IgD-negative memory B cell (primary cell): ENCODE results near the gene RPS18. TPM values are rescaled to one million over a fixed set of nuclear protein-coding genes. Genes with fewer than 3 reads are reported as not detected.
"Not testable (repeated sequence)": the region's sequence is repeated elsewhere in the genome, so short reads cannot be mapped to it uniquely, and the experiment has no call there.

ENCODE experiments used
- H3K27ac Mint-ChIP-seq, 3 donors: one replicate each; pipeline ENCODE4 v1.8.0; 2020 to 2022; ENCODE audit warnings: mild to moderate bottlenecking in 3 of 3, mixed read lengths in 3 of 3, moderate library complexity in 1 of 3
- H3K27me3 Mint-ChIP-seq: one replicate; pipeline ENCODE4 v1.8.0; 2021; ENCODE audit warnings: mixed read lengths
- H3K36me3 Mint-ChIP-seq: one replicate; pipeline ENCODE4 v1.8.0; 2020; ENCODE audit warnings: mild to moderate bottlenecking, mixed read lengths
- H3K4me1 Mint-ChIP-seq, 3 donors: one replicate each; pipeline ENCODE4 v1.8.0; 2020 to 2022; ENCODE audit warnings: mixed read lengths in 3 of 3, mild to moderate bottlenecking in 1 of 3
- H3K4me3 Mint-ChIP-seq, 4 donors: one replicate each; pipeline ENCODE4 v1.8.0; 2020 to 2022; ENCODE audit warnings: mild to moderate bottlenecking in 4 of 4, mixed read lengths in 4 of 4, moderate library complexity in 3 of 4
- H3K9me3 Mint-ChIP-seq, 3 donors: one replicate each; pipeline ENCODE4 v1.8.0; 2020 to 2021; ENCODE audit warnings: mixed read lengths in 3 of 3, mild to moderate bottlenecking in 1 of 3
- polyA plus RNA-seq: library from polyadenylated mRNA; unstranded; fragments of 300-500 nt; fragmentation: Illumina TruSeq; gene quantifications from one replicate; pipeline ENCODE4 v1.2.3, GENCODE V29; 2021

Gene RPS18
- 9,150 TPM for polyA plus RNA-seq

DNA sequence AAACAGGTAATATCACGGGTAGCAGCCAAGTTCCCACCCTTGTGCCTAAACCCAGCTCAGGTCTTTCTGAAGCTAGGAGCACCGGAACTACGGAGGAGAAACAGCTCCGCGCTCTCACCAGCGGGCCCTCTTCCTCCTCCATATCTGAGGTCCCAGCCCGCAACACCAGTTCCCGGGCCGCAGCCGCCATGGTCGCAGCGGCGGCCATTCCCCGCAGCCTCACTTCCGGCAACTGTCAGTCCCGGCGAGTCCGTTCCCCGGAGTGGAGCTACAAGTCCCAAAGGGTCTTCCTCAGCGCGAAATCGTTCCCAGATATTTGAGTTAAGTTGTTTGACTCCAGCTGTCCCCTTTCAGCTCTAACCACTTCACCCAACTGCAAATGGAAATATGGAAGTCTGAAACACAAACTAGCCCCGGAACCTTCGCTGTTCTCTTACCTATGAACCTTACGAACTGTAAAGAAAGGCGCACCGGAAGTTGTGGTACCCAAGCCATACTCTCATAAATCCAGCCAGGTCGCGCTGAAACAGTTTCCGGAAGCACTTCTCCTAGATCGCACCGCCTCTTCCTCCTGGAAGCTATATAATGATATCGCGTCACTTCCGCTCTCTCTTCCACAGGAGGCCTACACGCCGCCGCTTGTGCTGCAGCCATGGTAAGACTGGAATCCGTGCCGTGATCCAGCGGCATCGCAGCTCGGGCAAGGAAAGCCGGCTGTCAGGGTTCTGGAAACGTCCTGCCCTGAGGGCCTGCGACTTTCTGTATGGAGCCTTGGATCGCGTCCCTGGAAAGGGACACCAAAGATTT, at the start of gene RPS18, which contains the start of gene VPS52:
Gene RPS18 (plus strand): TSS at position 608 of the 807 bp plus-strand sequence. CDS start 45 bp downstream, at position 653.
Gene VPS52 (minus strand): TSS at position 409 of the 807 bp plus-strand sequence. CDS start 201 bp downstream, at position 208.
- peak within 1 kb of the TSS; percentile 98 to 100 (median 99) for H3K27ac Mint-ChIP-seq
- peaks cover 5% of the 10 kb centered on the region for H3K36me3 Mint-ChIP-seq
- H3K4me1 Mint-ChIP-seq, result peaks cover 33 to 50% (median 42%) of the 10 kb centered on the region in 3 donors
- H3K27me3 Mint-ChIP-seq, result no peaks in the 10 kb centered on the region
- peak within 1 kb of the TSS; percentile 98 to 100 (median 99) for H3K4me3 Mint-ChIP-seq
- H3K9me3 Mint-ChIP-seq, result no peaks in the 10 kb centered on the region

DNA sequence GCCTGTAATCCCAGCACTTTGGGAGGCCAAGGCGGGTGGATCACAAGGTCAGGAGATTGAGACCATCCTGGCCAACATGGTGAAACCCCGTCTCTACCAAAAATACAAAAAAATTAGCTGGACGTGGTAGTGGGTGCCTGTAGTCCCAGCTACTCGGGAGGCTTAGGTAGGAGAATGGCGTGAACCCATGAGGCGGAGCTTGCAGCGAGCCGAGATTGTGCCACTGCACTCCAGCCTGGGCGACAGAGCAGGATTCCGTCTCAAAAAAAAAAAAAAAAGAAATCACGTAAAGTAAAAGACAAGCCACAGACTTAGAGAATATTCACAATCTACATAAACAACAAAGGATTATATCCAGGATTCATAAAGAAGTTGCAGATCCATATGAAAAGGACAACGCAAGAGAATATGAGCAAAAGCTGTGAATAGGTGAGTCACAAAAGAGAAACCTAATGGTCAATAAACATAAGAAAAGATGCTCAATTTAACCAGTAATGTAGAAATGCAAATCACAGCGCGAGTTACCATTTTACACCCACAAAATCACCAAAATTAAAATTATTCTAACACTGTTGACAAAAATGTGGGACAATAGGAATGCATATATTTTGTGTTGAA, 45.3 kb upstream of the RPS18 start:
- H3K27ac Mint-ChIP-seq, H3K36me3 Mint-ChIP-seq, H3K9me3 Mint-ChIP-seq, H3K4me3 Mint-ChIP-seq, H3K4me1 Mint-ChIP-seq: not testable (repeated sequence)
- peaks cover 13% of the 10 kb centered on the region for H3K27me3 Mint-ChIP-seq

GRCh38 chr6:33235221-33235634, 36.6 kb upstream of the RPS18 start:
- peaks cover 20% of the 10 kb centered on the region for H3K27me3 Mint-ChIP-seq
- peaks cover 3% of the 10 kb centered on the region for H3K36me3 Mint-ChIP-seq
- H3K4me1 Mint-ChIP-seq, result no peaks in the 10 kb centered on the region
- H3K27ac Mint-ChIP-seq, result no peak overlapping the region
- H3K4me3 Mint-ChIP-seq, result no peak overlapping the region
- H3K9me3 Mint-ChIP-seq, result no peaks in the 10 kb centered on the region

GRCh38 chr6:33236328-33236727, 35.5 kb upstream of the RPS18 start:
- Mint-ChIP-seq H3K9me3 (no peaks in the 10 kb centered on the region), H3K27me3 (peaks cover 20% of the 10 kb centered on the region), H3K4me3 (no peak overlapping the region), H3K4me1 (no peaks in the 10 kb centered on the region), H3K27ac (no peak overlapping the region), H3K36me3 (peaks cover 3% of the 10 kb centered on the region)

- Mint-ChIP-seq H3K27ac (no peak overlapping the region), H3K36me3 (peaks cover 3% of the 10 kb centered on the region), H3K27me3 (peaks cover 20% of the 10 kb centered on the region), H3K4me3 (no peak overlapping the region), H3K9me3 (no peaks in the 10 kb centered on the region), H3K4me1 (peaks cover 0 to 1% (median 0%) of the 10 kb centered on the region in 3 donors)
These were observed 35.0 kb upstream of the RPS18 start for GRCh38 chr6:33236852-33237251.

GRCh38 chr6:33237741-33238140, 34.1 kb upstream of the RPS18 start:
- no peaks in the 10 kb centered on the region for H3K9me3 Mint-ChIP-seq

GRCh38 chr6:33241968-33242367, 29.9 kb upstream of the RPS18 start:
- H3K36me3 Mint-ChIP-seq, result no peaks in the 10 kb centered on the region
- H3K27me3 Mint-ChIP-seq, result peaks cover 16% of the 10 kb centered on the region
- no peak overlapping the region for H3K4me3 Mint-ChIP-seq
- H3K27ac Mint-ChIP-seq, result no peak overlapping the region
- H3K4me1 Mint-ChIP-seq, result peaks cover 0 to 3% (median 0%) of the 10 kb centered on the region in 3 donors
- no peaks in the 10 kb centered on the region for H3K9me3 Mint-ChIP-seq

More at GRCh38 chr6:33237741-33238140, 34.1 kb upstream of the RPS18 start:
- Mint-ChIP-seq H3K36me3 (peaks cover 2% of the 10 kb centered on the region), H3K27ac (no peak overlapping the region), H3K4me3 (no peak overlapping the region), H3K4me1 (peaks cover 0 to 3% (median 0%) of the 10 kb centered on the region in 3 donors), H3K27me3 (peaks cover 22% of the 10 kb centered on the region)

DNA sequence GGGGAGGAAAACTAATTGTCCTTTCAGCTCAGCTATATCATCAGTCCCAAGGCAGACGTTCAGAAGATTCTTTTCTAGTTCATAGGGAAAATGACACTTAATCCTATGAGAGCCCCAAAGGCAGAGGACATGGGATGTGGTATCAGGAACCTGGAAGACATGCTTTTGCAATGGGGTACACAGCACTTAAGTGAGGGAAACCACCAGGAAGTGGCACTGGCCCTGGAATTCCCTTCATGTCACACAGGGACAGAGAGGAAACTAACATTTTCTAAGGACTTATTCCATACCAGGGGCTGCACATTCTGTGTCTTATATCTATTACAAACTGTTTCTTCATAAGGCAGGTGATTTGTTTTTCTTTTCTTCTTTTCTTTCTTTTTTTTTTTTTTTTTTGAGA, 28.4 kb upstream of the RPS18 start:
- H3K27me3 Mint-ChIP-seq, result peaks cover 13% of the 10 kb centered on the region
- peak overlapping the region in 1 of 3 donors; percentile 39 for H3K27ac Mint-ChIP-seq
- no peak overlapping the region for H3K4me3 Mint-ChIP-seq
- peaks cover 0 to 5% (median 2%) of the 10 kb centered on the region in 3 donors for H3K4me1 Mint-ChIP-seq
- H3K36me3 Mint-ChIP-seq, result no peaks in the 10 kb centered on the region
- no peaks in the 10 kb centered on the region for H3K9me3 Mint-ChIP-seq

DNA sequence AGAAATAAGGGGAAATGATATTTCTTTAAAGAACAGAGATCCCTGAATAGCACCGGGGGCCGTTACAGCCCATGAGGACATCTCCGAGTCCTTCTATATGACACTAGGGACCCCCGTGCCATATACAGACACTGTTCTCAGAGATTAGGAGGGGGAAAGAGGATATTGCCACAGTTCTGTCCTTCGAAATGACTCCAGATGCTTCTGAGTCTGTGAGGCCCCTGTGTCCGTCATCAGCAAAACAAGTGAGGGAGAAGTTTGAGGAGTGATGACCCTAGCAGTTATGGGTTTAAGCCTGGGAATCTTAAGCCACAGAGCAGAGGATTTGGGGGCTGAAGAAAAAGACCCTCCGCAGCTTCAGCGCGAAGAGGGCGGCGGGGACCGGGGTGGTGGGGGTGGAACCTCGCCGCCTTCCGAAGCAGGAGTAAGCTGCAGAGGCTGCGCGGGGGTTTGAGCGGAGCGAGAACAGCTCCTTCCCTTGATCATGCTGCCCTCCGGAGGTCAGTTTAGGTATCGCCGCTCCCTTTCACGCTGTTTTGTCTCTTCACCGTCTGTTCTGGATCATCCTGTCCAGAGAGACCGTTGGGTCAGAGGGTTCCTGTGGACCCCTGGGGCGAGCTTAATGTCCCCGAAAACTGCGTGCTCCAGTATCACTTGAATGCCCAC, 23.8 kb upstream of the RPS18 start:
- Mint-ChIP-seq H3K36me3 (peaks cover 3% of the 10 kb centered on the region), H3K9me3 (no peaks in the 10 kb centered on the region), H3K4me3 (peak overlapping the region; percentile 87 to 98 (median 94)), H3K4me1 (peaks cover 13 to 14% (median 13%) of the 10 kb centered on the region in 3 donors), H3K27me3 (peaks cover 6% of the 10 kb centered on the region), H3K27ac (peak overlapping the region; percentile 94 to 99 (median 98))

- H3K27me3 Mint-ChIP-seq, result peaks cover 3% of the 10 kb centered on the region
- peaks cover 13 to 14% (median 13%) of the 10 kb centered on the region in 3 donors for H3K4me1 Mint-ChIP-seq
- H3K36me3 Mint-ChIP-seq, result peaks cover 3% of the 10 kb centered on the region
- H3K27ac Mint-ChIP-seq, result peak overlapping the region; percentile 94 to 99 (median 98)
- peak overlapping the region; percentile 87 to 98 (median 94) for H3K4me3 Mint-ChIP-seq
- H3K9me3 Mint-ChIP-seq, result no peaks in the 10 kb centered on the region
These were observed 23.3 kb upstream of the RPS18 start for GRCh38 chr6:33248643-33248931.

GRCh38 chr6:33248932-33249731, 22.7 kb upstream of the RPS18 start:
- no peaks in the 10 kb centered on the region for H3K9me3 Mint-ChIP-seq
- peak overlapping the region; percentile 94 to 99 (median 98) for H3K27ac Mint-ChIP-seq
- peaks cover 13 to 14% (median 13%) of the 10 kb centered on the region in 3 donors for H3K4me1 Mint-ChIP-seq
- H3K36me3 Mint-ChIP-seq, result peaks cover 3% of the 10 kb centered on the region
- peaks cover 2% of the 10 kb centered on the region for H3K27me3 Mint-ChIP-seq
- H3K4me3 Mint-ChIP-seq, result peak overlapping the region; percentile 87 to 98 (median 94)

DNA sequence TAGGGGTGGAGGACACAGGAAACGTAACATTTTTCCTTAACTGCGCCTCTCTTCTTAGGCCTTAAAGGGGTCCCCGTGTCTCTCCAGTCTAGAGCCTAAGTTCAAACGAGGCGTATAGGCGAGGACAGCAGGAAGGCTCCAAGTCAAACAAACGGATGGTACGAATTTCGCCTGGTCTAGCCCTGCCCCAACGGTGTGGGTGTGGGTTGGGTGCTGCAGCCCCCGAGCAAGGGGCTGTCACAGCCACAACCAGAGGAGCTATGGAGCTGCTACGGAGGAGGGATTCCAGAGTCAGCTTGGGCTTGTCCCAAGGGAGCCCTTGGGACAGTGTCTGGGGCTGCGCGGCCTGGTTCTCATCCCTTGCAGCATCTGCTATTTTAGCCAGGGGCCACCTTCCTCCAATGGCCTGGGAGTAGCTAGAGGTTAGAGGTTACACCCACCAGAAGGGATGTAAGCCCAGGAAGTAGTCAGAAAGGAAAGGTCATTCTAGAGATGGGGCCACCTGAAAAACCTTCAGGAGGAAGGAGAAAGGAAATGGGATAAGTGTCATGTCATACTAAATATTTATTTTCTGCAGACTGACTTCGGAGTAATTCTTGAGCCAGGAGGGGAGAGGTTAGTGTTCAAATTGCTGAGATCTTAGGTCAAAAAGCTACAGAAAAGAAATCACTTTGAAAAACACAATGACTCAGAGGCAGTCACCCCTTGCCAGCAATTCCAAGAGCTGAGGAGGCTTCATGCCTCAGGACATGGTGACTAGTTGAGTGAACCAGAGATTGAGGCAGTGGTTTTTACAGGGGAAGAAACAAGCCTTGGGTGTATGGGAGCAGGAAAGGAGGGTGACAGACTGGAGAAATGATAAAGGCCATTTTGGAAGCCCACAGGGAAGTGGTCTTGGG, 21.9 kb upstream of the RPS18 start:
- peaks cover 3% of the 10 kb centered on the region for H3K36me3 Mint-ChIP-seq
- H3K27ac Mint-ChIP-seq, result peak overlapping the region; percentile 94 to 99 (median 98)
- peaks cover 2% of the 10 kb centered on the region for H3K27me3 Mint-ChIP-seq

GRCh38 chr6:33250731-33251130, 21.1 kb upstream of the RPS18 start:
- Mint-ChIP-seq H3K36me3 (peaks cover 4% of the 10 kb centered on the region), H3K27ac (no peak overlapping the region), H3K27me3 (peaks cover 2% of the 10 kb centered on the region), H3K4me1 (peaks cover 13 to 14% (median 13%) of the 10 kb centered on the region in 3 donors), H3K9me3 (no peaks in the 10 kb centered on the region), H3K4me3 (peak overlapping the region in 3 of 4 donors; percentile 74 to 94 (median 87))

More for the DNA sequence above, 21.9 kb upstream of the RPS18 start:
- Mint-ChIP-seq H3K9me3 (no peaks in the 10 kb centered on the region), H3K4me1 (peaks cover 13 to 14% (median 13%) of the 10 kb centered on the region in 3 donors), H3K4me3 (peak overlapping the region; percentile 87 to 98 (median 93))
